Testis (tissue), 3 donors: Measurements from ENCODE around the gene WDR46. TPM values are rescaled to one million over a fixed set of nuclear protein-coding genes. Genes with fewer than 3 reads are reported as not detected.

Source experiments
- DNase-seq: peaks from one replicate; pipeline ENCODE4 v3.0.0-alpha.2; 2019
- H3K27ac ChIP-seq, 2 donors: fragments of 200-600 bp; sonication (generic); one replicate each; pipeline ENCODE4 v1.5.1; 2019
- H3K27me3 ChIP-seq: fragments of 200-600 bp; sonication (generic); one replicate; pipeline ENCODE4 v1.5.1; 2019
- H3K36me3 ChIP-seq: fragments of 200-600 bp; sonication (generic); one replicate; pipeline ENCODE4 v1.5.1; 2017; ENCODE audit warnings: low read depth; ENCODE audit errors: missing control alignments
- H3K4me1 ChIP-seq: fragments of 200-600 bp; sonication (generic); one replicate; pipeline ENCODE4 v1.5.1; 2019
- H3K4me3 ChIP-seq, 2 donors: fragments of 200-600 bp; sonication (generic); one replicate each; pipeline ENCODE4 v1.5.1; 2017 to 2019
- H3K9me3 ChIP-seq: fragments of 200-600 bp; sonication (generic); one replicate; pipeline ENCODE4 v1.5.1; 2017
- POLR2A ChIP-seq: fragments of 450-650 bp; IDR thresholded peaks from one replicate; pipeline ENCODE4 v1.6.1; 2017; ENCODE audit warnings: antibody characterized with exemption, mild to moderate bottlenecking, moderate library complexity
- WGBS, 2 donors: methylation state at CpG; one replicate each; pipeline ENCODE4 v1.1.5; 2018; 5-methylcytosine and 5-hydroxymethylcytosine counted together
- intact Hi-C: fragments of 100-400 bp; cut with DNase I; formaldehyde crosslinking; loops from one replicate; pipeline ENCODE4 v1.15.1; 2023; ENCODE audit warnings: low total_unique reads
- polyA plus RNA-seq: library from polyadenylated mRNA; stranded (reverse); fragments of 350-450 nt; fragmentation: Illumina TruSeq; extraction: RNeasy Lipid Tissue Mini Kit (QIAGEN cat#74804); gene quantifications from one replicate; pipeline ENCODE4 v1.2.3, GENCODE V29; 2014; ENCODE audit warnings: low read depth, low replicate concordance; ENCODE audit not compliant: insufficient read depth
- total RNA-seq, 2 donors: library from RNA; depleted of rRNA; stranded (reverse); fragments of >200 nt; gene quantifications; one replicate each; pipeline ENCODE4 v1.2.3, GENCODE V29; 2016
- TF ChIP-seq, protein P1 (sequence below), 3 experiments: fragments of 450-650 bp in 2 of 3; fragments of 200-600 bp in 1 of 3; sonication (generic) in 1 of 3; IDR thresholded peaks; one replicate each; pipeline ENCODE4 v1.5.1; 2016 to 2019; ENCODE audit warnings: antibody characterized with exemption in 3 of 3, mild to moderate bottlenecking in 2 of 3, moderate library complexity in 1 of 3

Gene WDR46
- total and polyA plus RNA-seq, 3 donors from 2014 or later = 61.6 to 71.2 (median 63.2) TPM

DNA sequence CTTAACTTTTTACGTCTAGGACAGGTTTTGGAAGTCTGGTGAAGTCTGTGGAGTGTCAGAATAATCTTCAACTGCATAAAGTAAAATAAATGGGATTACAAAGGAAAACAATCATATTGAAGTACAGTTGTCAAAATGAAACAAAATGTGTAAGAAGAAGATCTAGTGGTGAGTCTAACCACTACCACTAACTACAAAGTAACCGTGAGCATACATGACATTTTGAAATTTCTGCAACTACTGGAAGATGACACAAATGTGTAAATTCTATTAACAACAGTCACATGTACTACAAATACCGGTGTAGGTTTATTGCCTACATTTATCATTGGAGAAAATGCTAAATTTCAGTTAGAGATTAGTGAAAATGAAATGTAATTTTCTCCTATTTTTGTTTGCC is 47.1 kb downstream of the WDR46 start:
- Histone ChIP-seq H3K27ac (no peak overlapping the region), H3K9me3 (no peaks in the 10 kb centered on the region), H3K4me1 (no peaks in the 10 kb centered on the region), H3K36me3 (no peaks in the 10 kb centered on the region), H3K27me3 (no peaks in the 10 kb centered on the region), H3K4me3 (no peak overlapping the region)
- TF ChIP-seq, protein P1, sequence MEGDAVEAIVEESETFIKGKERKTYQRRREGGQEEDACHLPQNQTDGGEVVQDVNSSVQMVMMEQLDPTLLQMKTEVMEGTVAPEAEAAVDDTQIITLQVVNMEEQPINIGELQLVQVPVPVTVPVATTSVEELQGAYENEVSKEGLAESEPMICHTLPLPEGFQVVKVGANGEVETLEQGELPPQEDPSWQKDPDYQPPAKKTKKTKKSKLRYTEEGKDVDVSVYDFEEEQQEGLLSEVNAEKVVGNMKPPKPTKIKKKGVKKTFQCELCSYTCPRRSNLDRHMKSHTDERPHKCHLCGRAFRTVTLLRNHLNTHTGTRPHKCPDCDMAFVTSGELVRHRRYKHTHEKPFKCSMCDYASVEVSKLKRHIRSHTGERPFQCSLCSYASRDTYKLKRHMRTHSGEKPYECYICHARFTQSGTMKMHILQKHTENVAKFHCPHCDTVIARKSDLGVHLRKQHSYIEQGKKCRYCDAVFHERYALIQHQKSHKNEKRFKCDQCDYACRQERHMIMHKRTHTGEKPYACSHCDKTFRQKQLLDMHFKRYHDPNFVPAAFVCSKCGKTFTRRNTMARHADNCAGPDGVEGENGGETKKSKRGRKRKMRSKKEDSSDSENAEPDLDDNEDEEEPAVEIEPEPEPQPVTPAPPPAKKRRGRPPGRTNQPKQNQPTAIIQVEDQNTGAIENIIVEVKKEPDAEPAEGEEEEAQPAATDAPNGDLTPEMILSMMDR (IDR thresholded peaks at IDR 0.05) = no peak
- TF ChIP-seq POLR2A = no peak
- intact Hi-C loops = no loop called here
- 63 to 70% methylated on average over 3 of the region's 3 CpGs for WGBS, 2 donors
- no peak for DNase-seq

DNA sequence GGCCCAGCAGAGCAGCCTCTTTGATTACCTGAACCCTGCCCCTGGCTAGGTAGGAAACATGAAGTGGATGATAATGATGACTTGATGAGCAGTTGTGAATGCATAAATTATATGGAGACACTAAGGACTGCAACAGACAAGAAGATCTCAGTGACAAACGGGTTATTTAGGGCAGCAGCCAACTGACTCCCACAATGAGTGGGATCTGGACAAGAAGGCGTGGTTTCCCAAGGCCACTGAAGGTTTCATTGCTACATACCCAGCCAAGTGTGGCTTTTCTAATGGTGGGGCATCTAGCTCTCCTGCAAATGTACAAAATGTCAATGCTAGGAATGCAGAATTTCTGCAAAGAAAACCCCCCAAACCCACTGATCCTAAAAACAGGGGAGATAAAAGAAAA is 51.3 kb downstream of the WDR46 start:
- Histone ChIP-seq H3K36me3 (no peaks in the 10 kb centered on the region), H3K9me3 (no peaks in the 10 kb centered on the region), H3K4me3 (no peak overlapping the region), H3K27ac (peak overlapping the region in 1 of 2 donors; percentile 7), H3K27me3 (no peaks in the 10 kb centered on the region), H3K4me1 (no peaks in the 10 kb centered on the region)
- intact Hi-C loops = loop anchor here (5.0 kb wide), 1 partner anchor 90 kb away; no protein-coding TSS in a partner anchor
- peak; percentile 83 for DNase-seq
- TF ChIP-seq POLR2A = no peak
- TF ChIP-seq, protein P1 (IDR thresholded peaks at IDR 0.05) = no peak
- 28 to 42% methylated on average over 2 of the region's 2 CpGs for WGBS, 2 donors

DNA sequence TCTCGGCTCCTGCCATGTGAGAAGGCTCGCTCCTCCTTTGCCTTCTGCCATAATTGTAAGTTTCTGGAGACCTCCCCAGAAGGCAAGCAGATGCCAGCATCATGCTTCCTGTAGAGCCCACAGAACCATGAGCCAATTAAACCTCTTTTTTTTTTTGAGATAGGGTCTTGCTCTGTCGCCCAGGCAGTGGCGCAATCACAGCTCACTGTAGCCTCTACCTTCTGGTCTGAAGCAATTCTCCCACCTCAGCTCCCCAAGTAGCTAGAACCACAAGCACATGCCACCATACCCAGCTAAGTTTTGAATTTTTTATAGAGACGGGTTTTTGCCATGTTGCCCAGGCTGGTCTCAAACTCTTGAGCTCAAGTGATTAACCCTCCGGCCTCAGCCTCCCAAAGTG is 52.2 kb downstream of the WDR46 start:
- 90 to 91% methylated on average over 6 of the region's 6 CpGs for WGBS, 2 donors

DNA sequence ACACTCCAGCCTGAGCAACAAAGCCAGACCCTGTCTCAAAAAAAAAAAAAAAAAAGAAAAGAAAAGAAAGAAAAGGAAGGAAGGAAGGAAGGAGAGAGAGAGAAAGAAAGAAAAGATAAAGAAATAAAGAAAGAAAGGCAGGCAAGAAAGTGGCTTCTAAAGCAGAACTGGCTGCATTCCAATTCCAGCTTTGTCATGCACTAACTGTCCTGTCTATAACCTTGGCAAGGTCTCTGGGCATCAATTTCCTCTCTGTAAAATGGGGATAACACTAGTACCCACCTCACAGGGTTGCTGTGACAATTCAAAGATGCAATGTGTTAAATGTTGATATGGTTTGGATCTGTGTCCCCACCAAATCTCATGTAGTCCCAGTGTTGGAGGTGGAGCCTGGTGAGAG is 52.7 kb downstream of the WDR46 start:
- Histone ChIP-seq H3K27ac (no peak overlapping the region), H3K4me3 (no peak overlapping the region), H3K4me1 (no peaks in the 10 kb centered on the region), H3K36me3 (no peaks in the 10 kb centered on the region), H3K27me3 (no peaks in the 10 kb centered on the region), H3K9me3 (no peaks in the 10 kb centered on the region)
- intact Hi-C loops = loop anchor here (5.0 kb wide), 1 partner anchor 89 kb away; no protein-coding TSS in a partner anchor
- TF ChIP-seq, protein P1 (IDR thresholded peaks at IDR 0.05) = no peak
- no peak for TF ChIP-seq POLR2A
- no peak for DNase-seq

More for the DNA sequence above, 52.2 kb downstream of the WDR46 start:
- no peak for TF ChIP-seq POLR2A
- TF ChIP-seq, protein P1 (IDR thresholded peaks at IDR 0.05) = no peak
- H3K27me3 ChIP-seq = no peaks in the 10 kb centered on the region
- no peak for DNase-seq
- no peak overlapping the region for H3K4me3 ChIP-seq
- H3K36me3 ChIP-seq = no peaks in the 10 kb centered on the region
- H3K9me3 ChIP-seq = no peaks in the 10 kb centered on the region
- peak overlapping the region in 1 of 2 donors; percentile 7 for H3K27ac ChIP-seq
- intact Hi-C loops = loop anchor here (5.0 kb wide), 1 partner anchor 90 kb away; no protein-coding TSS in a partner anchor
- no peaks in the 10 kb centered on the region for H3K4me1 ChIP-seq

DNA sequence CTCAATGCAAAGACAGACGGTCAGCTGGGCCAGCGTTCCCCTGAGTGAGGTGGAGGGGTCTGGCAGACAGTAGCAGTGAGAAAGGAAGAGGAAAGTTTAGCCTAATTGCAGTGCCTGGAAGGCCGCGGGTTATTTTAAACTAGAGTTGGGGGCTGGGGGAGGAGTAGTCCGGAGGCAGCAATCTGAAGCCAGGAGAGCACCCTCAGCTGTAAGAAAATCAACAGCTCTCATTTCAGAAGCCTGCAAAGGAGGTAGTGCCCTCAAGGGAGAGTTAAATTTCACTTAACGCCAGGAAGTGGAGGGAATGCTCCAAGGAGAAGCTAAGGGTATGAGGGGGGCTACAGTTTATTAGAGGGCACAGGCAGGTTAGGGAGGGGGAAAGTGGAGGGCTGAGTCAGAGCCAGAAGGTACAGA is 53.8 kb downstream of the WDR46 start:
- DNase-seq = no peak
- H3K4me3 ChIP-seq = no peak overlapping the region
- H3K36me3 ChIP-seq = no peaks in the 10 kb centered on the region
- H3K27me3 ChIP-seq = no peaks in the 10 kb centered on the region
- no peak overlapping the region for H3K27ac ChIP-seq
- H3K4me1 ChIP-seq = no peaks in the 10 kb centered on the region
- intact Hi-C loops = loop anchor here (5.0 kb wide), 1 partner anchor 88 kb away; no protein-coding TSS in a partner anchor
- H3K9me3 ChIP-seq = no peaks in the 10 kb centered on the region
- TF ChIP-seq, protein P1 (IDR thresholded peaks at IDR 0.05) = no peak
- TF ChIP-seq POLR2A = no peak
- 29 to 32% methylated on average over 6 of the region's 6 CpGs for WGBS, 2 donors
